GM21515 (cell line): ENCODE results near the gene CD48.
A peak's percentile ranks its signal among the peaks of the same experiment; 100 is the strongest.
"Not testable (repeated sequence)": the region's sequence is repeated elsewhere in the genome, so short reads cannot be mapped to it uniquely, and the experiment has no call there.

Experiments used
- ATAC-seq: cut with Tn5 transposase; IDR thresholded peaks from one replicate; pipeline ENCODE4 v1.9.1; 2021; ENCODE audit not compliant: unreplicated experiment

Gene CD48

GRCh38 chr1:160716013-160716412 lies 4.4 kb upstream of the CD48 start:
- ATAC-seq = no peak

DNA sequence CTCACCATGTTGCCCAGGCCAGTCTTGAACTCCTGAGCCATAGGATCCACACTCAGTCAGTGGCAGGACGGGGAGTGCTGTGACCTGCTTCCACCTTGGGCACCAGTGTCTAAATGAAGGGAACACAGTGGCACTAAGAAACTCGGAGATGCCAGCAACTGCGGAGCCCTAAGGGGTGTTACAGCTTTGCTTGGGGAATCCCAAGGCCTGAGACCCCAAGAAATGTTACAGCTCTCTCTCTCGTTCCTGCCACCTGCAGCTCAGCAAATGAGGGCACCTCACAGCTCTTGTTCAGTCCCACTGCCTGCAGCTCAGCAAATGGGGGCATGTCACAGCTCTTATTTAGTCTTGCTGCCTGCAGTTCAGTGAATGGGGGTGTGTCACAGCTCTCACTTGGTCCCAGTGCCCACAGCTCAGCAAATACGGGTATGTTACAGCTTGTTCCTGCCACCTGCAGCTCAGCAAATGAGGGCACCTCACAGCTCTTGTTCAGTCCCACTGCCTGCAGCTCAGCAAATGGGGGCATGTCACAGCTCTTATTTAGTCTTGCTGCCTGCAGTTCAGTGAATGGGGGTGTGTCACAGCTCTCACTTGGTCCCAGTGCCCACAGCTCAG lies 2.5 kb upstream of the CD48 start:
- ATAC-seq = not testable (repeated sequence)

GRCh38 chr1:160713161-160713560 lies 1.5 kb upstream of the CD48 start:
- no peak for ATAC-seq

GRCh38 chr1:160712525-160713080 lies 981 bp upstream of the CD48 start:
- ATAC-seq = peak; percentile 37

GRCh38 chr1:160711276-160711601 lies 383 bp downstream of the CD48 start:
- ATAC-seq = no peak

DNA sequence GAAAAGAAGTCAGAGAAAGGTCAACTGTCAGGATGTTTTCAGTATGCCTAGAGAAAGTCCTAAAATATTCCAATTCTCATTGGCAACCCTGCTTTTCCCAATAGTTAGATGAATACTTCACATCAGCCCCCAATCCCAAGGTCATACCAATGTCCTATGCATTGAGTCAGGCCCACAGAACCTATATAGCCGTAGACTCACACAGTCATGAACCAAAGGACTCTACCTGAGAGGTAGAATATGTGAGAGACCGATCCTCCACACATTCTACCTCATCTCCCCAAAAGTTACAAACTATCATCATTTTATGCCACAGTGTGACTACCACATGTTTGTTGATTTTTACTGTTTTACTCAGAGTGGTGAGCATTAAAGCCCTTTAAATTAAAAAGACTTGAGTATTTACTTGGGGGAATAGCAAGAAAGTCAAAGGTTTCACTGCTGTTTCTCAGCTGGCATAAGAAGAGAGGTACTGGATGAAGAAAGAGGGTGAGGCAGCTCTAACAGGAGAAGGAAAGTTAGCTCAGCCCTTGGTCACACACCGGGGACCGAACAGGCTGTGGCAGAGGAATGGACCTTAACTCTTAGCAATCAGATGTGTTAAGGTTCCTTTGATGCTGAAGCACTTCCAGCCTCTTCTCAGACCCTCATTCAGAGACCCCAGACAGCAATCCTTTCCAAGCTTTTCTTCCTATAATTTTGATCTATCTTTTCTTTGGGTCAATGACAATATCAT lies 937 bp downstream of the CD48 start:
- no peak for ATAC-seq

- no peak for ATAC-seq
These were observed 1.9 kb downstream of the CD48 start for GRCh38 chr1:160709715-160710114.

GRCh38 chr1:160708801-160709200 lies 2.8 kb downstream of the CD48 start:
- peak; percentile 31 for ATAC-seq

GRCh38 chr1:160708118-160708517 lies 3.5 kb downstream of the CD48 start:
- ATAC-seq = no peak

GRCh38 chr1:160707236-160708064 lies 4.2 kb downstream of the CD48 start:
- no peak for ATAC-seq

DNA sequence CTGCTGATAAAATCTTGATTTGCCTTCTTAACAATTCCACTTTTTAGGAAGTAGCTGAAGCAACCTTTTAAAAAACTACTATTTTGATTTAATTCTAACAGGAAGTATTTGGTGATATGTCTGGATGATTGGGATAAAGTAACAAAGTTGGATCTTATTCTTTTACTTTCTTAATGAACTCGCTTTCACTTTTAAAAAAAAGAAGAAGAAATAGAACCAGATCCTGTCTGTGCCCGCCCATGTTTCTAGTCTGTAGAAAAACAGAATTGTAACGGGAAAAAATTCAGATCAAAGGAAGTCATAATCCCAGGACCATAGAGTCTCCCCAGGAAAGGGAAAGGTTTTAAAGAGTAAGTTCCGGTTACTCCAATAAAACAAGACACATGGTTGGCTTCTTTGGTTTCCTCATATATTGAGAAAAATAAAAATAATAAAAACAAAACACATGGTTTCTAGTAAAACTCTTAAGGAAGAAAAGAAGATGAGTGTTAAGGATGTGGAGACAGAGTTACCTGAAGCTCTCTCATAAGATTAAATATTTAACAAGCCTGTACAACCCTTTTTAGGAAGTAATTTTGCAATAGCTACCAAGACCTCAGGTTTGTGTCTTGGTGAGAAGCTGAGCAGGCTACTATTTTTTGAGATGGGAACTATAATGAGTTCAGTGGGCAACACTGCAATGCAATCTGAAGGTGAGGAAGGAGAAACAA lies 4.9 kb downstream of the CD48 start:
- ATAC-seq = no peak

DNA sequence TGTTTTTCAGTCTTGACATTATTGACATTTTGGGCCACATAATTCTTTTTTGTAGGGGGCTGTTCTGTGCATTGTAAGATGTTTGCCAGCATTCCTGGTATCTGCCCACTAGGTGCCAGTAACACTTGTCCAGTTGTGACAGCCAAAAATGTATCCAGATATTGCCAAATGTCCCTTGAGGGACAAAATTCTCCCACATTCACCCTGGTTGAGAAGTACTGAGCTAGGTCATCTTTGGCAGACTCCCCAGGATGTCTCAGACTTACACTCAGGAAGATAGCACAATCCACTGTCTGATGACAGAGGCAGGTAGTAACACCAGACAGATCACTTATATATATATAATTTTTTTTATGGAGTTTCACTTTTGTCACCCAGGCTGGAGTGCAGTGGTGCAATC lies 5.9 kb downstream of the CD48 start:
- ATAC-seq = no peak

DNA sequence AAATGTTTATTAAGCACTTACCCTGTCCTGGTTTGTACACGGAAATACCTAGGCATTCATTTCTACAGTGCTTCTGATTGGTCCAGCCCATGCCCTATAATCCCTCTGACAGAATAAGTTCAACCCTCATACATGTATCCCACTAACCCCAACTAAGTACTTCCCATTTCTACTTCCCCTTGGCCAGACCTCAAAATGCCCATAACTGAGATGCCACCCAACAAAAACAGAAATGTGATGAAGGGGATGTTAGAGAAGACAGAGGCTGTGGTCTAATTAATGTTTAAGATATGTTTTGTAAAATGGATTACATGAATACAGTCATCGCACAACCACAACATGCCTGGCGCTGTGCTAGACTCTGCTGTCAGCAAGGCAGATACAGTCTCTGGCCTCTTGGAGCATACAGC lies 6.4 kb downstream of the CD48 start:
- ATAC-seq = not testable (repeated sequence)

- no peak for ATAC-seq
These were observed 7.4 kb downstream of the CD48 start for GRCh38 chr1:160704250-160704649.

DNA sequence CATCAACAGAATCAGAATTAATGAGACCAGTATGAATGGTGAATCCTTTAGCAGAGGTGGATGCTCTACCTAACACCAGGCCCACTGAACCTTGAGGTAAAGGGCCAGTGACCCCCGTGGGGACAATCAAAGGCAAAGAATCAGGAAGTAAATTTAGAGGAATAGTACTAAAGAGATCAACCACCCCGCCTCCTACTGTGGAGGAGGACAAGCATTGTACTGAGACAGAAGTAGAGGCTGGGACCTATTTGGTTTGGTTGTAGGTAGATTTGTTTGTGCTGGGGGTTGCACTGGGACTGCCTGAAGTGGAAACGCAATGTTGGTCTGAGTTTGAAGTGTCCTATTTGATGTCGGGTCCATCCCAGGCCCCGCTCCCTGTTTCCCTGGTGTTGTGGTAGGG lies 9.5 kb downstream of the CD48 start:
- ATAC-seq = no peak

DNA sequence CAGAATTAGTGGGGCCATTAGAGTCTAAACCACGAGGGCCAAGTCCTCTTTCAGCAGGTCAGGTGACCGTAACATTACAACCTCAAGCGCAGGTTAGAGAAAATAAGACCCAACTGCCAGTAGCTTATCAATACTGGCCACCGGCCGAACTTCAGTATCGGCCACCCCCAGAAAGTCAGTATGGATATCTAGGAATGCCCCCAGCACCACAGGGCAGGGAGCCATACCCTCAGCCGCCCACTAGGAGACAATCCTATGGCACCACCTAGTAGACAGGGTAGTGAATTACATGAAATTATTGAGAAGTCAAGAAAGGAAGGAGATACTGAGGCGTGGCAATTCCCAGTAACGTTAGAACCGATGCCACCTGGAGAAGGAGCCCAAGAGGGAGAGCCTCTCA lies 19.2 kb downstream of the CD48 start:
- ATAC-seq = not testable (repeated sequence)

GRCh38 chr1:160685266-160685665 lies 26.4 kb downstream of the CD48 start:
- no peak for ATAC-seq

DNA sequence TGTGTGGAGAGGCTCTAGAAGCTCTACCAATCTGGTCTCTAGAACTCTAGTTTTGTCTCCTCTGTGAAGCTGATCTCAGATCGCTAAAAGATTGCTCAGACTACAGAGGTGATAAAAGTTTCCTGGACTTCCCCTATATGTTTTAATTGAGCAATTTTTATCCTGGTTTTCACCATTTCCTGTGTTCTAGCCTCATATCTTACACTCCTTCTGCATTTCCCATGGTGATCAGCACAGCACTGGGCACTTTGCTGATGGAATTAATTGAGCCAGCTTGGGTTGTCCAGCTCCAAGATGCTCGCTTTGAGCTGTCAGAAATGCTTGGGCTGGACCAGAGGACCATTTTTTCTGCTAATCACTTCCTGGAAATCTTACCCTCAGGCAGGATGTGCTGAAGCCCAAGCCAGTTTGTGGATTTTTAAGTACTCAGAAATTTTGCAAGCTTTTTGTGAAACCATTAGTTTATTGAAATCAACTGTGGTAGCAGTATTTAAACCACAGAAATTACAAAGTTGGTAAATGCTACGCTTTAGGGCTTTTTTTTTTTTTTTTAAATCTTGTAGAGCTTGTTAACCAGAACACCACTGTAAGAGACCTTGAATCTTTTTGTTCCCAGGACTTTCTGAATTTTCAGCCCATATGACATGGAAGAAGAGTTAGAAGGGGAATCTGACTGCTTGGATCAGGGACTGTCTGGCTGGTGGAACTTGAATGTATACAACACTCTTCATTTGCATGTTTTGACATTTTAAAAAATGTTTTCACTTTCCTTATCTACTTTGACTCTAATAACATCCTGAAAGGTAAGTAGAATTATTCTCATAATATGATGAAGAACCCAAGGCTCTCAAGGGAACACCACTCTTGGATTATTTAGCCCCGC lies 28.4 kb downstream of the CD48 start:
- no peak for ATAC-seq

GRCh38 chr1:160681891-160682140 lies 29.8 kb downstream of the CD48 start:
- no peak for ATAC-seq

DNA sequence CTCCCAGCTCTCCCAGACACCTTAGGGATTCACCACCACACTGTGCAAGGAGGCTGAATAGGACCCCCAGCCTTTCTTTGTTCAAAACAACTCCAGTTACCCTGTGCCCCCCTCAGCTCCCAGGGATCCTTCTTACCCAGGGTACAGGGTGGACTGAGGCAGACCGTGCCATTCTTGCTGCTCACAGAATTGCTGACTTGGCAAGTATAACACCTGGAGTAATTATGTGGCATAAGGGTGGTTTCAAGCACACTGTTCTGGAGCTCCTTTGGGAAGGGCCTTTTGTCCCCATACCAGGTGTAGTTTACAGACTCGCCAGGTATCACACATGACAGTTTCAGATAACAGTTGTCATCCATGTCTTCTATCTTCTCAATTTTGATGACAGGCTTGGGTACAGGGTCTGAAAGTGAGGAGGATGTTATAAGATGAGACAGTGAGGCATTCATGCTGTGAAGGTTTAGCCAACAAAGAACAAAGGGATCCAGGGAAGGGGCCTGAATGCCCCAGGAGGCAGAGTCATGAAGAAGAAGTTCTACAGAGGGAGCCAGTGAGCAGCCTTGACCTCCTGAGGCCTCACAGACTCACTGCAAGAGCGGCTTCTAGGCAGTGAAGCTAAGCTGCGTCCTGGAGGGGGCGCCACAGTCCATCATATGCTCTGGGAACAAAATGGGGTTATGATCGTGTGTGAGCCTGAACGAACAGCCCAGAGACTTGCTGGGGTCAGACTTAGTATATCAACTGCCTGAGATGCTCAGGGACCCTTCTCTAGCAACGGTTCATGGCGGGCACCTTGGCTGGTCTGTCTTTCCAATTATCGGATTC lies 30.3 kb downstream of the CD48 start:
- ATAC-seq = no peak
